Fibroblast of skin of left quadriceps (primary cell): ENCODE data around the gene TMEM126B.
A peak's percentile ranks its signal among the peaks of the same experiment; 100 is the strongest.
"Not testable (repeated sequence)": the region's sequence is repeated elsewhere in the genome, so short reads cannot be mapped to it uniquely, and the experiment has no call there.

Experiments
- DNase-seq, 2 experiments: peaks; one replicate each; pipeline ENCODE4 v3.0.0-alpha.2; 2013; ENCODE audit warnings: low read depth in 2 of 2

The TMEM126B gene

GRCh38 chr11:85627998-85628770 is at the start of gene TMEM126B:
TMEM126B (plus strand) TSS chr11:85628593; CDS start chr11:85628608, 15 bp downstream.
- peak; percentile 94 for DNase-seq

DNA sequence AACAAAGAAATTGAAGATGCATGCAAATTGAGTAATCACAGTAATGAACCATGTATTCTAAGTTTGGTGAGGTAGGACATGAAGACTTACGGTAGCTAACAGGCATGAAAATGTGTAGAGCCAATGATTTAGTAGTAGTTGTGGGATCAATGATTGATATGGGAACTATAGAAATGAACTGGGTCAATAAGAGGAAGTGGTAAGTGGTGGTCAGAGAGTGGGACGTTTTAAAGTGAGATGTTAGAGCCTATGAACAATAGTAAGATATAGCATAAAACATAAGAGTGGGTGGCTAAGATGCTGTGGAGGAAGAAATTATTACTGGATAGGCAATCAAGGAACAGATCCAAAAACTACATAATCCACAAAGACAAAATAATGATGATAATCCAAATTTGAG is 46.3 kb upstream of the TMEM126B start:
- no peak for DNase-seq

- no peak for DNase-seq
These were observed 39.0 kb upstream of the TMEM126B start for GRCh38 chr11:85589373-85589772.

DNA sequence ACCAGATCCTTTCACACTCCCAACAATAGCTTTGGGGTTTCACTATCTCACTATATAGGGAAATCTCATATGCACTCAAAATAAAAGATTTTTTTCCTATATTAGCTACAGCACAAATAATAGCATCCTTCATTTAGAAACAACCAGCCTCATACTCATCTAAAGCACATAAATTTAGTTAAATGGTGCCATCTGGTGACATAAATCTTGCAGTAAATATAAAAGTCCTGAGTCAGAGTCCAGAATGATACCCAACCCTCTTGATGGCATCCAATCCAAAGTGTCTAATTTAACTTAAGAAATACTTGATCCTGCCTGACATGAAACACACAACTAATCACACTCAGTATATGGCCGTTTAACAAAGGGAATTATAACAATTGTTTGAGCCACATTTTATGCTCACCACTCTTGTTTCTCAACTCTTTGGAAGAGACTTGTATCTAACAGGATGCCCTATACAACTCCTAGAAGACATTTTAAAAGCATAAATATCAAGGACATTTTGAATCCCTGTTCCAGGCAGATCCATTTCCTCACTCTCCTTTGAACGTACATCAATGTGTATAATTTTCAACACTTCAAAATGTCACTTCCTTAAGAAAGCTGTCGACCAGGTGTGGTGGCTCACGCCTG is 37.4 kb upstream of the TMEM126B start:
- DNase-seq: peak; percentile 20 to 31

DNA sequence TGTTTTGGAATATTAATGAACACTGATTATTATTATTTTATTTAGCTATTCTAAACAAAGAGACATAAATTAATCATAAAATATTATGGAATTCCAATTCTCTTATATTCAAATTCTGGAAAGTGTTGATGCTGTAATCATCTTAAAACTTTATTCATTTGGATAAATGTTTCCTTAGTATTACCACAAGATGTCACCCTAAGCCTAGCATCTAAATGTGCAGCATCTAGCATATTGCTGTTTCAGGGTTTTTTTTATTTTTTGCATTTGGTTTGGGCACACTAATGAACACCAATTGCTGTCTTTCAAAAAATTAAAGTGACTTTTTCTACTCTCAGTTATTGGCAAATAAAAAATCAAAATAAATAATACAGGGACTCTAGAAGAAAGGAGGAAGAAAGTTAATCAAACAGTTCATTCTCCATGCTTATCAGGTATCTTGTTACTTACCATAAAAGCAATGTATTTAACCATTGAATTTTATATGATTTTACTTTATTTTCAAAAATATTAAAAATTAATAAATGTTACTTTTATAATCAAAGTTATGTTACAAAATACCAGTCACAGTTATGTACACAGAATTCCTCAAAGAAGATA is 33.0 kb upstream of the TMEM126B start:
- DNase-seq: peak; percentile 16 to 30

- no peak for DNase-seq
These were observed 31.5 kb upstream of the TMEM126B start for GRCh38 chr11:85596886-85597285.

DNA sequence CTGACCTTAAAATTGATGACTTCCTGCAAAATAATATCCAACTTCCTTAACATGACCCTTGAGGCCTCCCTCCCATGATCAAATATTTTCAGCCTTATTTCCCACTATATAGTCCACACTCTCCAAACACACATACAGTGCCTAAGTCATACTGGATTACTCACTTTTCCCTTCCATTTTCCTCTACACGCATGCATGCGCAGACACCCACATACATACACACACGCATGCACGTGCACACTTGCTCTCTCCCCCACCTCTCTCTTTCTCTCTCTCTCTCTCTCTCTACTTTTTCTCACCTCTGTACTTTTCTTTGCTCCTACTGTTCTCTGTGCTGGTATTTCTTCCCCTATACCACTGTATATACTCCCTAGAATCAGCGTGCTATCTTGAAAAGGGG is 29.3 kb upstream of the TMEM126B start:
- DNase-seq: no peak

- no peak for DNase-seq
These were observed 25.7 kb upstream of the TMEM126B start for GRCh38 chr11:85602526-85603213.

DNA sequence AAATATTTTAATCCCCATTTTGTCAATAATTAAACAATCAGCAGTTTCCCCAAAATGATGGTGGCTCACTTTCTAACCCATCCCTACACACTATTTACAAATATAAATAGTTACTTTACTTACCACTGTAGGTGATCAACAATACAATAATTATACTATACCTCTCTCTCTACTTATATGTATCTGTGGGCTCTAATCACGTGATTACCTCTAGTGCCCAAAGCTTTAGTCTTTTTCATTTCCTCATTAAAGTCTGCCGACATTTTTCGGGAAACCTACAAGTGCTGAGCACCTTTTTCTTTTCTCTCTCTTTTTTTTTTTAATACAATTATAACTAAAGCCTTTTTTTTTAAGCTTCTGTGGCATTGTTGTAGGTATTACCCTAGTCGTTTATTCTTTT is 25.2 kb upstream of the TMEM126B start:
- no peak for DNase-seq

DNA sequence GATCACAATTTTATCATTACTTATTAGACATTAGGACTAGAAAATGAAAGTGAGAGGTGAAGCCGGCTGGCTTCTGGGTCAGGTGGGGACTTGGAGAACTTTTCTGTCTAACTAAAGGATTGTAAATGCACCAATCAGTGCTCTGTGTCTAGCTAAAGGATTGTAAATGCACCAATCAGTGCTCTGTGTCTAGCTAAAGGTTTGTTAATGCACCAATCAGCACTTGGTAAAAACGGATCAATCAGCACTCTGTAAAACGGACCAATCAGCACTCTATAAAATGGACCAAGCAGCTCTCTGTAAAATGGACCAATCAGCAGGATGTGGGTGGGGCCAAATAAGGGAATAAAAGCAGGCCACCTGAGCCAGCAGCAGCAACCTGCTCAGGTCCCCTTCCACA is 22.2 kb upstream of the TMEM126B start:
- DNase-seq: not testable (repeated sequence)

- DNase-seq: not testable (repeated sequence)
These were observed 19.8 kb upstream of the TMEM126B start for GRCh38 chr11:85608621-85609020.

DNA sequence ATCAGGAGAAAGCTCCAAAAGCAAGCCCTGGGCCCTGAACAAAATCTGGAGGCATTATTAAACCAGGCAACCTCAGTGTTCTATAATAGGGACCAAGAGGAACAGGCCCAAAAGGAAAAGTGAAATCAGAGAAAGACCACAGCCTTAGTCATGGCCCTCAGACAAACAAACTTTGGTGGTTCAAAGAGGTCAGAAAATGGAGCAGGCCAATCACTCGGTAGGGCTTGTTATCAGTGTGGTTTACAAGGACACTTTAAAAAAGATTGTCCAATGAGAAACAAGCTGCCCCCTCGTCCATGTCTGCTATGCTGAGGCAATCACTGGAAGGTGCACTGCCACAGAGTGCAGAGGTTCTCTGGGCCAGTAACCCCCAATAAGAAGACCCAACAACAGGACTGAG is 19.1 kb upstream of the TMEM126B start:
- not testable (repeated sequence) for DNase-seq

DNA sequence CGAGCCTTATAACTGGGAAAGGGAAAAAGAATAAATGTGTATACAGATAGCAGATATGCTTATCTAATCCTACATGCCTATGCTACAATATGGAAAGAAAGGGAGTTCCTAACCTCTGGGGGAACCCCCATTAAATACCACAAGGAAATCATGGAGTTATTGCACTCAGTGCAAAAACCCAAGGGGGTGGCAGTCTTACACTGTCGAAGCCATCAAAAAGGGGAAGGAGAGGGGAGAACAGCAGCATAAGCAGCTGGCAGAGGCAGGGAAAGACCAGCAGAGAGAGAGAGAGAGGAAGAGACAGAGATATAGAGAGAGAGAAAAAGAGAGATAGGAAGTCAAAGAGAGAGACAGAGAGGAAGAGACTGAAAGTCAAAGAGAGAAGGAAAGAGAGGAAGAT is 16.8 kb upstream of the TMEM126B start:
- not testable (repeated sequence) for DNase-seq

- no peak for DNase-seq
These were observed 8.9 kb upstream of the TMEM126B start for GRCh38 chr11:85619499-85619898.

DNA sequence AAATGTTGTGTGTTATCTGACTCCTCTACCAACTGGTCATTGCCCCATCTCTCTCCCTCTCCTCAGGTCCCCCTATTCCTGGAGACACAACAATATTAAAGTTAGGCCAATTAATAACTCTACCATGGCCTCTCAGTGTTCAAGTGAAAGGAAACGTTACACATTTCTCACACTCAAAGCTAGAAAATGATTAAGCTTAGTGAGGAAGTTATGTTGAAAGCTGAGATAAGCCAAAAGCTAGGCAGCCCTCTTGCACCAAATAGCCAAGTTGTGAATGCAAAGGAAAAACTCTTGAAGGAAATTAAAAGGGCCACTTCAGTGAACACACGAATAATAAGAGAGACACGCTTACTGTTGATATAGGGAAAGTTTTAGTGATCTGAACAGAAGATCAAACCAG is 8.1 kb upstream of the TMEM126B start:
- DNase-seq: no peak

DNA sequence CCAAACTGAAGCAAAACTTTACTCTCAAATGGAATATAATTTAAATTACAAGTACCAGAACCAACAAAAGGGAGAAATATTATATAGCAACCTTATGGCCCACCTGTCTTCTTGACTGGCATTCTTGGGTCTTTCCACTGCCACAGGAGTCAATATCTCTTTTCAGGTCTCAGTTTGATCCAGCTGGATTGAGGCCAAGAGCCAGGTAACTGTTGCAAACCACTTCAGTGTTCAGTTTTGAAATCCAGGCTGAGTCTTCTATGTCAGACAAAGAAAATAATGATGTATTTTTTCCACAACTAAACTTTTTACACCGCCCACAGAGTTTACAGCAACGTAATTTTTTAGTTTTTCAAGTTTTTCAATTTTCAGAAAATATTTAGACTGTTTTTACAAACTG is 1.9 kb upstream of the TMEM126B start:
- DNase-seq: no peak

- no peak for DNase-seq
These were observed 928 bp upstream of the TMEM126B start, which contains the start of gene DLG2 for GRCh38 chr11:85627332-85627997. DLG2 (minus strand) TSS chr11:85627344.

GRCh38 chr11:85628771-85629341 is 463 bp downstream of the TMEM126B start:
- no peak for DNase-seq

GRCh38 chr11:85634747-85635146 is 6.4 kb downstream of the TMEM126B start:
- DNase-seq: no peak

- DNase-seq: no peak
These were observed 14.8 kb downstream of the TMEM126B start for GRCh38 chr11:85643191-85643614.

DNA sequence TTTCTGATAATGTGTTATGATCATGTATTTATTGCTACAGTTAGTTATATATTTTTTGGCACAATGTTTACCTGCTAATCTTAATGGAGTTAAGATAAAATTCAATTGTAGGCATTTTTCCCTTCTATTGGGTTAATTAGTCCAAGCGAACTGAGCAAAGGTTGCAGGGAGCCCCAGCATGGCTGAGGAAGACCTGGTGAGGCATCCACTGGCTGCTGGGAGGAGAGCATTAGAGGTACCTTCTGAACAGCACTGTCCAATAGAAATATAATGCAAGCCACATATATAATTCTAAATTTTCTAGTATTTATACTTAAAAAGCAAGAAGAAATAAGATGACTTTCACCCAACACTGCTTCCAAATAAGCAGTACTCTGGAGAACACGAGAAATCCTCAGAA is 18.7 kb downstream of the TMEM126B start:
- no peak for DNase-seq
